Left ventricle myocardium superior (tissue), 1 donor: ENCODE results near the gene ZNF195. TPM values are rescaled to one million over a fixed set of nuclear protein-coding genes. Genes with fewer than 3 reads are reported as not detected.
"Not testable (repeated sequence)": the region's sequence is repeated elsewhere in the genome, so short reads cannot be mapped to it uniquely, and the experiment has no call there.

Experiments used
- ATAC-seq: fragments of 200-7000 bp; cut with Tn5 transposase; one replicate; pipeline ENCODE4 v1.9.1; 2020; ENCODE audit warnings: mild to moderate bottlenecking, moderate library complexity
- DNase-seq: peaks from one replicate; pipeline ENCODE4 v3.0.0-alpha.2; 2020
- intact Hi-C: fragments of 100-400 bp; cut with micrococcal nuclease; formaldehyde crosslinking; loops from one replicate; pipeline ENCODE4 v1.11.0; 2022
- long read RNA-seq: library from polyadenylated mRNA; unstranded; transcript quantifications from one replicate; pipeline ENCODE4 v2.0.0, GENCODE V29; 2021
- total RNA-seq: library from RNA; stranded (reverse); fragmentation: NEBNext Ultra II Directional; extraction: Animal tissue kit (Norgen Biotek cat#: 25700); gene quantifications from one replicate; pipeline ENCODE4 v1.2.1, GENCODE V29; 2021
- donor health status: DM: no; HTN: yes; CAD: no; lungs with severe emphysema.

ZNF195 gene
- total RNA-seq, result 10.5 TPM
- long read RNA-seq, transcript ZNF195-204 (4 exons, 2,970 nt), result major isoform, 18 of 23 reads
- long read RNA-seq, partial matches to known transcripts, result 1 of 23 reads
- long read RNA-seq, other reads (novel, unspliced or antisense), result 2 of 23 reads

- intact Hi-C loops, result no loop called here
- peak; percentile 100 for ATAC-seq
- DNase-seq, result peak; percentile 99
Measured at GRCh38 chr11:3378426-3379423, at the start of gene ZNF195. ZNF195 (minus strand) TSS chr11:3379146; CDS start chr11:3379040, 106 bp downstream.

GRCh38 chr11:3428076-3428475, 49.1 kb upstream of the ZNF195 start:
- intact Hi-C loops, ATAC-seq, DNase-seq: not testable (repeated sequence)

GRCh38 chr11:3426541-3426940, 47.6 kb upstream of the ZNF195 start:
- intact Hi-C loops, ATAC-seq, DNase-seq: not testable (repeated sequence)

GRCh38 chr11:3423928-3424327, 45.0 kb upstream of the ZNF195 start:
- intact Hi-C loops, ATAC-seq, DNase-seq: not testable (repeated sequence)

- DNase-seq, ATAC-seq, intact Hi-C loops: not testable (repeated sequence)
Measured at GRCh38 chr11:3423138-3423731, 44.3 kb upstream of the ZNF195 start.

GRCh38 chr11:3422380-3423137, 43.6 kb upstream of the ZNF195 start:
- intact Hi-C loops, result not testable (repeated sequence)
- peak; percentile 100 for DNase-seq
- ATAC-seq, result peak; percentile 100

GRCh38 chr11:3421608-3422379, 42.8 kb upstream of the ZNF195 start:
- DNase-seq, ATAC-seq, intact Hi-C loops: not testable (repeated sequence)

GRCh38 chr11:3420281-3421042, 41.5 kb upstream of the ZNF195 start:
- intact Hi-C loops, result not testable (repeated sequence)

GRCh38 chr11:3419496-3419895, 40.5 kb upstream of the ZNF195 start:
- intact Hi-C loops, ATAC-seq: not testable (repeated sequence)

More at GRCh38 chr11:3420281-3421042, 41.5 kb upstream of the ZNF195 start:
- ATAC-seq, DNase-seq: not testable (repeated sequence)

GRCh38 chr11:3417047-3417446, 38.1 kb upstream of the ZNF195 start:
- peak; percentile 47 for DNase-seq
- ATAC-seq, intact Hi-C loops: not testable (repeated sequence)

More at GRCh38 chr11:3419496-3419895, 40.5 kb upstream of the ZNF195 start:
- DNase-seq, result not testable (repeated sequence)

GRCh38 chr11:3415301-3415700, 36.4 kb upstream of the ZNF195 start:
- intact Hi-C loops, ATAC-seq, DNase-seq: not testable (repeated sequence)

- intact Hi-C loops, ATAC-seq, DNase-seq: not testable (repeated sequence)
Measured at GRCh38 chr11:3413666-3414065, 34.7 kb upstream of the ZNF195 start.

GRCh38 chr11:3412837-3413236, 33.9 kb upstream of the ZNF195 start:
- intact Hi-C loops, result no loop called here
- ATAC-seq, result no peak
- DNase-seq, result no peak

- DNase-seq, result peak; percentile 77
- ATAC-seq, intact Hi-C loops: not testable (repeated sequence)
Measured at GRCh38 chr11:3408722-3409121, 29.8 kb upstream of the ZNF195 start.

GRCh38 chr11:3408058-3408605, 29.2 kb upstream of the ZNF195 start:
- DNase-seq, ATAC-seq, intact Hi-C loops: not testable (repeated sequence)

GRCh38 chr11:3406937-3407336, 28.0 kb upstream of the ZNF195 start:
- ATAC-seq, DNase-seq, intact Hi-C loops: not testable (repeated sequence)
